ENCODE measurements around the gene TSPY9.
"Not testable (repeated sequence)": the region's sequence is repeated elsewhere in the genome, so short reads cannot be mapped to it uniquely, and the experiment has no call there.

Gene TSPY9

DNA sequence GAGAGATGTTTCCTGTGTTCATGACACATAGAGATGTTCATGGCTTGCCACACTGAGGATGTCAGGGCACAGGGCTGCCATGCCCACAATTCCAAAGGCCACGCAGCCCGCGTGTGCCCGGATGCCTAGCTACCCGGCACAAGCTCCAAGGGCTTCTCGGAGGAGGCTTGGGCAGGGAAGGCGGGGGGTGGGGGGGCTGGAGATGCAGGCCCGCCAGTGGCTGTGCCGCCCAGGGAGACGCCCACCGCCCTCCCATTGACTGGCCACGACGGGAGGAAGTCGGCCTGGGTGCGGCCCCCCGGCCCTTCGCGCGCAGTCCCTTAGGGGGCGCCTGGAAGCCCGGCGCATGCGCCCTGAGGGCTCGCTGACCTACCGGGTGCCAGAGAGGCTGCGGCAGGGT is at the start of gene TSPY9:
TSPY9 (plus strand) TSS at position 301 of the 400 bp plus-strand sequence; CDS start at position 347, 46 bp downstream.
- DNase-seq: not testable (repeated sequence)

GRCh38 chrY:9466655-9467054 is 20.4 kb upstream of the TSPY9 start, which contains the start of gene TSPY1:
Gene TSPY1 (plus strand): TSS chrY:9466955. CDS start chrY:9467001, 46 bp downstream.
- DNase-seq: not testable (repeated sequence)

- not testable (repeated sequence) for DNase-seq
Measured at GRCh38 chrY:9504396-9504795, 17.3 kb downstream of the TSPY9 start.

DNA sequence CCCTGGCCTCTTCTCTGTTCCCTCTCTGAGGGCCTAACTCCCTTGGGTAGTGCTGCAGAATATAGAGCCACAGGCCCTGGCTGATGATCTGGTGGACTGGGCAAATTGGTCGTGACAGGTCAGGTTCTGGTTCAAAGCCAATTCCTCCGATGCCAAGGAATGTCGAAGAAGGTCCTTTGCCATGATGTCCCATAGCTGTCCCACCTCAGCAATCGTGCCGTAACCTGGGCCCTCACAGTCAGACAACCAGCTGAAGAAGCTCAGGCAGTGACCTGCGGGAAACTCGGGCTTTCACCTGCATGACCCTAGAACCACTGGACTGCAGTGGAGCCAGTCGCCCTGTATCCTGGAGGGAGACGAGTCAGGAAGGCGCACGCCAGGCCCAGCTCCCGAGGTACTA is 29.2 kb downstream of the TSPY9 start:
- not testable (repeated sequence) for DNase-seq

DNA sequence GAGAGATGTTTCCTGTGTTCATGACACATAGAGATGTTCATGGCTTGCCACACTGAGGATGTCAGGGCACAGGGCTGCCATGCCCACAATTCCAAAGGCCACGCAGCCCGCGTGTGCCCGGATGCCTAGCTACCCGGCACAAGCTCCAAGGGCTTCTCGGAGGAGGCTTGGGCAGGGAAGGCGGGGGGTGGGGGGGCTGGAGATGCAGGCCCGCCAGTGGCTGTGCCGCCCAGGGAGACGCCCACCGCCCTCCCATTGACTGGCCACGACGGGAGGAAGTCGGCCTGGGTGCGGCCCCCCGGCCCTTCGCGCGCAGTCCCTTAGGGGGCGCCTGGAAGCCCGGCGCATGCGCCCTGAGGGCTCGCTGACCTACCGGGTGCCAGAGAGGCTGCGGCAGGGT is 40.5 kb downstream of the TSPY9 start, which contains the start of gene TSPY10:
TSPY10 (plus strand) TSS at position 301 of the 400 bp plus-strand sequence; CDS start at position 347, 46 bp downstream.
- DNase-seq: not testable (repeated sequence)
